PC-3 (cell line): ENCODE measurements around the gene OPRL1.

Source experiments
- CTCF ChIP-seq: fragments of 300-600 bp; sonication (generic); conservative IDR thresholded peaks from 2 replicates; pipeline ENCODE4 v1.5.1; 2017; ENCODE audit warnings: antibody characterized with exemption, low read depth, mild to moderate bottlenecking, low read length
- EZH2 ChIP-seq: fragments of 300-600 bp; sonication (generic); IDR thresholded peaks from one replicate; pipeline ENCODE4 v1.6.1; 2017; ENCODE audit warnings: antibody characterized with exemption, mild to moderate bottlenecking, low read length; ENCODE audit not compliant: unreplicated experiment
- EZH2phosphoT487 ChIP-seq: fragments of 300-600 bp; sonication (generic); IDR thresholded peaks from 2 replicates; pipeline ENCODE4 v1.6.1; 2018; ENCODE audit warnings: mild to moderate bottlenecking, antibody characterized with exemption, low read length, borderline replicate concordance

GRCh38 chr20:64057628-64058498, 22.0 kb upstream of the OPRL1 start:
- TF ChIP-seq CTCF: peak; percentile 83
- TF ChIP-seq EZH2: no peak
- no peak for TF ChIP-seq EZH2phosphoT487
